Stomach (tissue), 4 donors: ENCODE results near the gene CARD6.

Source experiments
- POLR2A ChIP-seq, 4 donors: fragments of 450-650 bp; IDR thresholded peaks; one replicate each; pipeline ENCODE4 v1.6.1; 2016; ENCODE audit warnings: antibody characterized with exemption in 4 of 4, control low read depth in 2 of 4, mild to moderate bottlenecking in 1 of 4, moderate library complexity in 1 of 4
- POLR2AphosphoS5 ChIP-seq, 3 donors: sonication (generic); formaldehyde crosslinking; IDR thresholded peaks; one replicate each; pipeline ENCODE4 v1.6.1; 2016; ENCODE audit warnings: antibody characterized with exemption in 3 of 3
- TF ChIP-seq, protein P1 (sequence below), 7 experiments: fragments of 450-650 bp in 4 of 7; fragments of 200-600 bp in 3 of 7; sonication (generic) in 3 of 7; IDR thresholded peaks; one replicate each; pipeline ENCODE4 v1.5.1; 2016 to 2019; ENCODE audit warnings: antibody characterized with exemption in 7 of 7, control low read depth in 2 of 7, mild to moderate bottlenecking in 1 of 7

DNA sequence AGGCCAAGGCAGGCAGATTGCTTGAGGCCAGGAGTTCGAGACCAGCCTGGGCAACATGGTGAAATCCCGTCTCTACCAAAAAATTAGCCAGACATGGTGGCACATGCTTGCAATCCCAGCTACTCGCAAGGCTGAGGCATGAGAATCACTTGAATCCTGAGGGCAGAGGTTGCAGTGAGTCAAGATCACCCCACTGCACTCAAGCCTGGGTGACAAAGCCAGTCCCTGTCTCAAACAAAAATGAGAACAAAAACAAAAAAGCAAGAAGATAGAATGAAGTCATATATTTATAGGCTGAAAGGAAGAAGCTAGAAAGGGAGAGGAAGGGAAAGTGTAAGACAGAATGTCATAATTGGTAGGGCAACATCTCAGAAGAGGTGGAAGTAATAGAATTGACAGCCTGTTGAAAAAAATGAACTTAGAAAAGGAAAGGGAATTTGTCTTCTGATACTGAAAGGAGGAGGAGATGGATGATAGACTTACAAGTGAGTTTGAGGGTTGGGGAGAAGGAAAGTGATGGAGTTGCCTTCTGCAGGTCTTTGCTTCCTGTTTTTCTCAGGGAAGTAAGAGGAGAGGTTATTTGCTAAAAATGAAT is 32.2 kb downstream of the CARD6 start:
- TF ChIP-seq, protein P1, sequence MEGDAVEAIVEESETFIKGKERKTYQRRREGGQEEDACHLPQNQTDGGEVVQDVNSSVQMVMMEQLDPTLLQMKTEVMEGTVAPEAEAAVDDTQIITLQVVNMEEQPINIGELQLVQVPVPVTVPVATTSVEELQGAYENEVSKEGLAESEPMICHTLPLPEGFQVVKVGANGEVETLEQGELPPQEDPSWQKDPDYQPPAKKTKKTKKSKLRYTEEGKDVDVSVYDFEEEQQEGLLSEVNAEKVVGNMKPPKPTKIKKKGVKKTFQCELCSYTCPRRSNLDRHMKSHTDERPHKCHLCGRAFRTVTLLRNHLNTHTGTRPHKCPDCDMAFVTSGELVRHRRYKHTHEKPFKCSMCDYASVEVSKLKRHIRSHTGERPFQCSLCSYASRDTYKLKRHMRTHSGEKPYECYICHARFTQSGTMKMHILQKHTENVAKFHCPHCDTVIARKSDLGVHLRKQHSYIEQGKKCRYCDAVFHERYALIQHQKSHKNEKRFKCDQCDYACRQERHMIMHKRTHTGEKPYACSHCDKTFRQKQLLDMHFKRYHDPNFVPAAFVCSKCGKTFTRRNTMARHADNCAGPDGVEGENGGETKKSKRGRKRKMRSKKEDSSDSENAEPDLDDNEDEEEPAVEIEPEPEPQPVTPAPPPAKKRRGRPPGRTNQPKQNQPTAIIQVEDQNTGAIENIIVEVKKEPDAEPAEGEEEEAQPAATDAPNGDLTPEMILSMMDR (IDR thresholded peaks at IDR 0.05) = no peak
- TF ChIP-seq POLR2A (IDR thresholded peaks at IDR 0.05) = no peak
- no peak for TF ChIP-seq POLR2AphosphoS5 (IDR thresholded peaks at IDR 0.05)
